ENCODE measurements around the gene NAGLU.

The NAGLU gene

DNA sequence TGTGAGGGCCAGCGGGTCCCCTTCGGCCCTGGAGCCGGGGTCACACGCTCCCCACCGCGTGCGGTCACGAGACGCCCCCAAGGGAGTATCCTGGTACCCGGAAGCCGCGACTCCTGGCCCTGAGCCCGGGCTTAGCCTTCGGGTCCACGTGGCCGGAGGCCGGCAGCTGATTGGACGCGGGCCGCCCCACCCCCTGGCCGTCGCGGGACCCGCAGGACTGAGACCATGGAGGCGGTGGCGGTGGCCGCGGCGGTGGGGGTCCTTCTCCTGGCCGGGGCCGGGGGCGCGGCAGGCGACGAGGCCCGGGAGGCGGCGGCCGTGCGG lies at the start of gene NAGLU:
Gene NAGLU, plus strand, starts transcription at position 194 of the 324 bp plus-strand sequence. Its CDS starts 32 bp downstream, at position 226.
- in situ Hi-C loops (cut with MboI; ENCODE audit: low sequenced_read_pairs): no loop called here

GRCh38 chr17:42488032-42488431 lies 48.0 kb upstream of the NAGLU start:
- in situ Hi-C loops (cut with MboI; ENCODE audit: low sequenced_read_pairs): loop anchor here (25.0 kb wide), 1 partner anchor 151 kb away; no protein-coding TSS in a partner anchor

DNA sequence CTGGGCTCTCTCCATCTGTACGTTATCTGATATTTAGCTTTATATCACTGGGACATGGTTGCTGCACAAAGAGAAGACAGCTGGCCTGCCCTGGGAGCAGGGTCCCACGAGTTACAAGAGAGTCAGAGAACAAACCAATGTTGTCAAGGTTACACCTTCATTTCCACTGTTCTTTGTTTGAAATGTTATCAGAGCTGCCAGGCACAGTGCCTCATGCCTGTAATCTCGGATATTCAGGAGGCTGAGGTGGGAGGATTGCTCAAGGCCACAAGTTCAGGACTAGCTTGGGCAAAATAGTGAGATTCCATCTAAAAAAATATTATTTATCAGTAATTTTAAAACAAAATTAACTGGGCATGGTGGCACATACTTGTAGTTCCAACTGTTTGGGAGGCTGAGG lies 42.7 kb upstream of the NAGLU start:
- in situ Hi-C loops (cut with MboI; ENCODE audit: low sequenced_read_pairs): loop anchor here (25.0 kb wide), 1 partner anchor 156 kb away; no protein-coding TSS in a partner anchor

DNA sequence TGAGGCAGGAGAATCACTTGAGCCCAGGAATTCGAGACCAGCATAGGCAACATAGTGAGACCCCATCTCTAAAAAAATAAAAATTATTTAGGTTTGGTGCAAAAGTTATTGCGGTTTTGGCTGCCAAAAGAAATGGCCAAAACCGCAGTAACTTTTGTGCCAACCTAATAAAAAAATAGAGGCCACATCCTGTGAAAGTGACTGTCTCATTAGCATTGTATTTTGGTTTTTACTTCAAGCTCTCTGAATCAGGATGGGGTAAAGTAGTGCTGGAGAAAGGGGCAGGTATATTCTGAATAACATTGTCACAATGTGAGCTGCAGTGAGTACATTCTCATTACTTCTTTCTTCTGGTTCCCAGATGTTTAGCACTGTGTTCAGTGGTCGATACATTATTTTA lies 41.4 kb upstream of the NAGLU start:
- in situ Hi-C loops (cut with MboI; ENCODE audit: low sequenced_read_pairs): loop anchor here (25.0 kb wide), 1 partner anchor 157 kb away; no protein-coding TSS in a partner anchor

GRCh38 chr17:42498828-42499227 lies 37.2 kb upstream of the NAGLU start:
- in situ Hi-C loops (cut with MboI; ENCODE audit: low sequenced_read_pairs): loop anchor here (25.0 kb wide), 1 partner anchor 162 kb away; no protein-coding TSS in a partner anchor

- in situ Hi-C loops (cut with MboI; ENCODE audit: low sequenced_read_pairs): no loop called here
These were observed 34.0 kb upstream of the NAGLU start for GRCh38 chr17:42502091-42502490.

GRCh38 chr17:42502926-42503325 lies 33.1 kb upstream of the NAGLU start:
- in situ Hi-C loops (cut with MboI; ENCODE audit: low sequenced_read_pairs): no loop called here

DNA sequence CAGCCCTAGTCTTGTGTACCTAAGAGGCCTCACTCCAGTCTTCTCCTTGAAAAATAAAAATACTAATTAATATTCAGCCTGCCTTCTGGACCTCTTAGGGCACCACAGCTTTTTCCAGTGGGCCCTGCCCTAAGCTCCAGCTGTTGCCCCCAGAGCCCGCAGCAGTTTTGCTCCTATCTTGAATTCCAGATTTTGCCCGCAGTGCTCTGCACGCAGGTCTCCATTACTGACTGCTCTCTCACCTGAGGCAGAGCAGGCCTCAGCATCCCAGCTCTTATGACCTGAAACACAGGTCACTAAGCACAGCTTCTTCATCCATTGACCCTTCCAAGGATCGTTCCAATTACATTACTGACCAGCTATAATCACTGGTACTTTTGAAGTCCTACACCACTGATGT lies 28.4 kb upstream of the NAGLU start:
- in situ Hi-C loops (cut with MboI; ENCODE audit: low sequenced_read_pairs): no loop called here

DNA sequence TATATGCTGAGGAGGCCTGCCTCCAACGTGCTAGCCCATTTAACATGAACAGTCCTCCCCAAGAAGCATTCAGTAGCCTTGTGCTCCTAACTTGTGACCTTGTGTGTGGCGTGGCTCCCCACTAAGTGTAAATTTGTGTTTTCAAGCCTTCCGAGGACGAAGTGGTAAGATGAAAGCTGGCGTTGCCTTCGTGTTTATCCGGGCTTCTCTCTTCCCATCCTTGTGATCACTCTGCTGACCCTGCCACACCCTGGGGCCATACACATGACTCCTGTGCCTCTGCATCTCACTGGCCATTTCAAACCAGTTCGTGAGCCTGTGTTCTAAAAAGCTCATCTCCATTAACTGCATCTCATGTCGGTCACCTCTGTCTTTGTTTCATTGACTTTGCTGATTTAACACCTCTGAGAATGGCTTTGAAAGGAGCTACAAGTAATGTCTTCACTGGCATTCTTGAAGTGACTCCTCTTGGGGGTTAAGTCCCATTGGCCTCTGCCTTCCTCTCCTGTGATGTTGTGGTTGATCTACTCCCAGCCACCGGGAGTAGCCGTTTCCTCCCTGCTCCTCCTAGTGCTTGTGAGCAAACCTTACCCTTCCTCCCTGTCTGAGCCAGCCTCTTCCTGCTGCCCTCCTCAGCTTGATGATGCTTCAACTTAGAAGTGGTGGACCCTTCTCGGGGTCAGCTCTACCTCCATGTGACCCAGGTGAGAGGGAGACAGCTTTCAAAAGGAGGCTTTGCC lies 27.4 kb upstream of the NAGLU start:
- in situ Hi-C loops (cut with MboI; ENCODE audit: low sequenced_read_pairs): no loop called here

GRCh38 chr17:42509409-42509808 lies 26.6 kb upstream of the NAGLU start:
- in situ Hi-C loops (cut with MboI; ENCODE audit: low sequenced_read_pairs): no loop called here

GRCh38 chr17:42509841-42510240 lies 26.2 kb upstream of the NAGLU start:
- in situ Hi-C loops (cut with MboI; ENCODE audit: low sequenced_read_pairs): no loop called here

DNA sequence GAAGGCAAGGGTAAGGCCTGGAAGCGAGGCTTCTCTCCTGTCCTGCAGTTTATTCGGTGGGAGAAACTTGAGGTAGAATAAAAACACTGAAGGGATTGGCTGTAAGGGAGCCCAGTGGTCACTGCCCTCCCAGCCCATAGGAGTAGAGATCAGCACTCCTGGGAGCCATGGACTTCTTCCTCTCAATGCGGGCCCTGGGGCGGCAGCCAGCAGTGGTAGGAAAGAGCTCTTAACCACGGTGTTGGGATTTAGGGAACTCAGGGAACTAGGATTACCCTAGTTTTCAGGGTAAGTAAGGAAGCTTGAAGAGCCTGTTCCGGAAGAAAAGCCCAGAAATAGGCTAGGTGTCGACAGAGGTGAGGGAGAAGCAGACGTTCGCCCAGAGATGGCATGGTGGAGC lies 23.8 kb upstream of the NAGLU start:
- in situ Hi-C loops (cut with MboI; ENCODE audit: low sequenced_read_pairs): no loop called here

- in situ Hi-C loops (cut with MboI; ENCODE audit: low sequenced_read_pairs): no loop called here
These were observed 23.2 kb upstream of the NAGLU start for GRCh38 chr17:42512733-42513251.

GRCh38 chr17:42513686-42514085 lies 22.4 kb upstream of the NAGLU start:
- in situ Hi-C loops (cut with MboI; ENCODE audit: low sequenced_read_pairs): no loop called here

DNA sequence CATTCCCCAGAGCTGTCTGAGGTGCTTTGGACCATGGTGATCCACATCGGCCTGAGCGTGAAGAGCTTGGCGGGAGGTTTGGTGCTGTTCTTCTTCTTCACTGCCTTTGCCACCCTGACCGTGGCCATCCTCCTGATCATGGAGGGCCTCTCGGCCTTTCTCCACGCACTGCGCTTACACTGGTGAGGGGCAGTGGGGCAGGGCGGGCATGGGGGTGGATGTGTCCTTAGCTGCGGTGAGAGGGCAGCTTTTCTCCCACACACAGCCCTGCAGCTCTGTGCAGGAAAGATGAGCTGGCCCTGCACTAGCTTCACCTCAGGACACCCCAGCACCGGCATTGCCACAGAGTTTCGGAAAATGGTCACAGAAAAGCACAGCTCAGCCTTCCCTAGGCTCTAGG lies 21.8 kb upstream of the NAGLU start:
- in situ Hi-C loops (cut with MboI; ENCODE audit: low sequenced_read_pairs): no loop called here

DNA sequence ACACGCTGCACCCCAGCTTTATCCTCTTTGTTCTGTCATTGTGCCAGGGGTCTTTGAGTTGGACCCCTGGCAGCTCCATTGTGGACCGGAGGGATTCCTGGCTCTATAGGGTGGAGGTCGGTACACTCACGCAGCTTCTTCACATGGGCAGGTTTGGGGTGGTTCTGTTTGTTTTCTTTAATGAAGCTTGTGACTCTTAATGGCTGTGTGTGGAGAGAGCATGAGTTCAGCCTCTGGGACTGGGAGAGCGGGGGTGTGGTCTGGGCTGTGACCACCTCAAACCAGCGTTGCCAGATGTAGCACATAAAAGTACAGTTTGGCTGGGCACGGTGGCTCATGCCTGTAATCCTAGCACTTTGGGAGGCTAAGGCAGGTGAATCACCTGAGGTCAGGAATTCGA lies 21.2 kb upstream of the NAGLU start:
- in situ Hi-C loops (cut with MboI; ENCODE audit: low sequenced_read_pairs): no loop called here

DNA sequence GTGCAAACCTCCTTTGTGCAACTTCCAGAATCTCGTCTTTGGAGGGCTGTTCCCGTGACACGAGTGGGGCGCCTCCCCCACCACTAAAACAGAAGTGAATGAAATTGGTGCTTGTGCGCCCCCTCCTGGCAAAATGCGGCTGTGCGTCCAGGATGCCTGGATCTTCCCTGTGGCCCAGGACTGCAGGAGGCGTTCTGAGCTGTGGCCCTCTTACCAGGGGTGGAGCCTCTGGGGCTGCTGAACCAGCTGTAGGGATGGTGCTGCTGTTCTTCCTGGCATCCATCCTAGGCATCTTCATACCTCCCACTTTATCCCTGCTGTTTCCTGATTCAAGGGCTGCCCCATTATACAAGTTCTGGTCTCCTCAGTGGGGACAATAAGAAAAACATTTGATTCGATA lies 18.5 kb upstream of the NAGLU start:
- in situ Hi-C loops (cut with MboI; ENCODE audit: low sequenced_read_pairs): no loop called here

DNA sequence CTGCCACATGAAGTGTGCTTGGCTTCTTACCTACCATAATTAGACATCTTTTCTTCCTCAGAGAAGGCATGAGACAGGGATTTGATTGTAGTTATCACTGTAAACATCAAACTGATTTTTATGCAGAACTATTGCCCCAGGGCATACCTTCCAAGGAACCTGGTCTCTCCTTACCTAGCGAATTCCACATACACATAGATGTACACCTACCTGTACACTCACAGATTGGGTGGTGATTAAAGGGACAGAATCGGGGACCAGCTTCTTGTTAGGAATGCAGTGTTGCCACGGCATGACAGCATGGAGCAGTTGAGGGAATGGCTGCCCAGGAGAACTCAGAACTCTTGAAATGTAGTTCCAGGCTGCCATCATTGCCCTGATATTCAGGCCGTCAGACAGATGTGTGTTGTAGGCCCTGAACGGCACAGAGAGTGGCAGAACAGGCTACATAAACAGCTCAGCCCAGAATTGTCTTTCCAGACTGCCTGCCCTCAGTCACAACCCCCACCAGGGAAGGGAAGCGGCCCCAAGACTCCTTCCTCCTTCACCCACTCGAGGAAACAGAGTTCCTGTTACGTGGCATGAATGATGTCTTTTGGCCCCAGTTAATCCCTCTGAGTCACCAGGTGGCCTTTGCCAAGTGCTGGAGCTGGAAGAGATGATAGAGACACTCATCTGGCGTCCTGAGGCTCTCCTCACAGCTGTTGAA lies 17.8 kb upstream of the NAGLU start:
- in situ Hi-C loops (cut with MboI; ENCODE audit: low sequenced_read_pairs): no loop called here

DNA sequence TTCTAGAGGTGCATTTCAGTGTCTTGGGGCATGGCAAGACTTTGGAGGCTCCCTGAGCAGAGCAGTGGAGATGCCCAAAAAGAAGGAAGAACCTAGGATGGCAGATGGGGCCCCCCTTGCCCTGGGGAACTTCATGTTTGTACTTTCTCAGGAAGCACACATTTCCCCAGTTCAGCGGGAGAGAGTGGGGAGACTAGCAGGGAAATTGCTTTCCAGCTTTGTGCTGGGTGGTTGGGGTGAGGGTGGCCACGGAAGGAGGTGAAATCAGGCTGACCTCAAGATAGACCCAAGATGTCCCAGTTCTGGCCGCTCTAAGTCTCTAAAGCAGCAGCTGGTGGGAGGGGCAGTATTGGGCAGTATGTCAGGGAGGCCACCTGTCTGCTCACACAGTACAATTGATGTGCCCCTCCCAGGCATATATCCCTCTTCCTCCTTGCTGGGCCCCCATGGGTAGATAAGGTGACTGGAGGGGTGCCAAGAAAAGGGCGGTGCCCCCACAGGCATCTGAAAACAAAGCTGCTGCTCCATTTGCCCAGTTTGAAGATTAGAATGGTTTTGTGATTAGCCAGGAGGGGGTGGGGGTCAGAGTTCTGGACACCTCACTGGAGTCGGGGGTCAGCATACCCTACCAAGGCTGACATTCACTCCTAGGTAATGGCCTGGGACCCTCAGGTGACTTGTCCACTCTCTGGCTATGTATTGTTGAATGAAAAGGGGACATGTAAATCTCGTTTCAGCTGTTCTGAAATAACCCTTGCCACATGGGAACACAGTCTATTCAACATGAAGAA lies 17.1 kb upstream of the NAGLU start:
- in situ Hi-C loops (cut with MboI; ENCODE audit: low sequenced_read_pairs): no loop called here

DNA sequence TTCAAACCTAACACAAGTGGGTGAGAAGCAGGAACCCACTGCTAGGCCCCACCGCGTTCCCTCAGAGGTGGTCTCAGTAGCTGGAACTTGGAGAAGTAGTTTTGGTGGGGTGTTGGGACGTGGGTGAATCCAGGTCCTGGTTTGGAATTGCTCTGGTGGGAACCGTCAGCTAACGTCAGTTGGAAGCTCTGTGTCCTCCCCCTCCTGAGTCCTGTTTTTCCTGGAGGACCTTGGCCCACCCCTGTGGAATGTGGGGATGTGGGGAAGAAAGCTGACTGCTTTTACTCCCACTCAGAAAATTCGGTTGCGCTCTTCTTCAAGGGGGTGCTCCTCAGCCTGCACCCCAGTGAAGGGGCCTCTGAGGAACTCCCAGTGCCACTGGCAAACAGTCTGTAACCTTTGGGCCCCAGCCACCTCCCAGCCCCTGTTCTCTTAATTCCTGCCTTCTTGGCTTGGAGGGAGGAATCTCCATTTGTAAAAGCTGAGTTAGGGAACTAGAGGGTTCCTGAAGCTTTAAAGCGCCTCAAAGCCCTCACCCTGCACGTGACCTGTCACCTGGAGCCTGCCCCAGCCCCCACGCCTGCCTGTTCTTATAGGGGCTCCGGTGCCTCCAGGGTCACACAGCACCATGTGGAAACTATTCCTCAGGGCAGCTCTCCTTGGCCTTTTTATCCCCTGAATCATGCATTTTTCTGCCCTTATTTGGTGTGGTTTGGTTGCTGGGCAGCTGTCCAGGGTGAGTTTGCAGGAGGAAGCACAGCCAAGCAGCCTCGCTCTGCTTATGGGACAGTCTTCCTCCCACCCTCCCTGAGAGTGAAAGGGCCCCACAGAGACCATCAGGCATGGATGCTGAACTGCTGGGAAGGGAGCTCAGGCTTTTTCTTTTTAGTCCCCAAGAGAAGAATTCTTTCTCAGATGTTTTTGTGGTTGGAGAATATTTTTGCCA lies 16.2 kb upstream of the NAGLU start:
- in situ Hi-C loops (cut with MboI; ENCODE audit: low sequenced_read_pairs): no loop called here
